Activated CD4-positive, alpha-beta T cell treated with anti-CD3 and anti-CD28 coated beads, Interleukin-2, amount 10 ng/mL, durations not matched to agents 7 days and 5 days (primary cell): ENCODE measurements around the gene SUSD4. TPM values are rescaled to one million over a fixed set of nuclear protein-coding genes. Genes with fewer than 3 reads are reported as not detected.

Source experiments
- CTCF ChIA-PET: fragments of 350-600 bp; sonication (Branson Sonifier 250); formaldehyde crosslinking; loops from one replicate; lab custom pipeline; 2021; ENCODE audit warnings: antibody characterized with exemption; lab: Charles Lee
- POLR2A ChIA-PET: fragments of 350-600 bp; sonication (Branson Sonifier 250); formaldehyde crosslinking; loops from one replicate; lab custom pipeline; 2021; ENCODE audit warnings: antibody characterized with exemption; lab: Charles Lee
- DNase-seq: peaks from one replicate; pipeline ENCODE4 v3.0.0-alpha.2; 2020
- H3K27ac Mint-ChIP-seq: one replicate; pipeline ENCODE4 v1.8.0; 2021; ENCODE audit warnings: mild to moderate bottlenecking, moderate library complexity, mixed read lengths
- H3K27me3 Mint-ChIP-seq: one replicate; pipeline ENCODE4 v1.8.0; 2021; ENCODE audit warnings: mixed read lengths
- H3K36me3 Mint-ChIP-seq: one replicate; pipeline ENCODE4 v1.8.0; 2021; ENCODE audit warnings: low read depth, mixed read lengths
- H3K4me1 Mint-ChIP-seq: one replicate; pipeline ENCODE4 v1.8.0; 2021; ENCODE audit warnings: mixed read lengths
- H3K4me3 Mint-ChIP-seq: one replicate; pipeline ENCODE4 v1.8.0; 2021; ENCODE audit warnings: mild to moderate bottlenecking, moderate library complexity, mixed read lengths
- H3K9me3 Mint-ChIP-seq: one replicate; pipeline ENCODE4 v1.8.0; 2021; ENCODE audit warnings: mixed read lengths
- total RNA-seq, 2 experiments: library from RNA; stranded (reverse); gene quantifications; one replicate each; pipeline ENCODE4 v1.2.3, GENCODE V29; 2021

The SUSD4 gene
- total RNA-seq, 2 experiments from 2014 or later: 2.9 to 4.8 TPM

DNA sequence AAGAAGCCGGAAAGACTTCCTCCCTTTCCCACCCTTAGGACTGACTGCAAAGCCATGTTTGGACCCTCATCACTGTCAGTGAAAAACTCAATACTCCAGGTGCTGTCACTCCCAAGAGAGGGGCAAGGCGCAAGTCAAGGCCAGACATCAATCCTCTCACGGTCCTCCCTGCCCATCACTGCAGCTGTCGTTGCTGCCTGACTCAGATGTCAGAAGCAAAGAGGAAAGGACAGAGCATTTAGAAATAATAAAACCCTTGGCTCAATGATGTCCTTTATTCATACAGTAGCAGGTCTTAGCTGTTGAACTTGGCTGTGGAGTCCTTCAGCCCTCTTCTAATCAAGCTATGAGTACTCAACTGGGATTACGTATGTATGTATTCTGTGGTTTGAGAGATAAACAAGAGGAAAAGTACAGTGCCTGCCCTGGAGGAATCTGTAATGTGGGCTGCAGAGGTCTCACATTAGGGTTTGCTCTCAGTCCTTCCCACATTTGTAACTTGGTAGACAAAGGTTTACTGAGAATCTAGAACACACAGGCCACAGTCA is 13.5 kb downstream of the SUSD4 start:
- CTCF ChIA-PET: interaction anchor here (0.6 kb wide), 1 partner anchor 399 kb away, joined by 6 read pairs; no protein-coding TSS in a partner anchor
- H3K27me3 Mint-ChIP-seq: no peaks in the 10 kb centered on the region
- H3K4me1 Mint-ChIP-seq: no peaks in the 10 kb centered on the region
- H3K4me3 Mint-ChIP-seq: no peak overlapping the region
- H3K27ac Mint-ChIP-seq: no peak overlapping the region
- H3K36me3 Mint-ChIP-seq: no peaks in the 10 kb centered on the region
- no peaks in the 10 kb centered on the region for H3K9me3 Mint-ChIP-seq
- POLR2A ChIA-PET: no interaction called here
- no peak for DNase-seq

- DNase-seq: no peak
- ChIA-PET CTCF (interaction anchor here (1.3 kb wide), 1 partner anchor 14 kb away, joined by 3 read pairs; the partner anchor contains the start of gene SUSD4), POLR2A (no interaction called here)
- no peaks in the 10 kb centered on the region for H3K4me1 Mint-ChIP-seq
- no peaks in the 10 kb centered on the region for H3K9me3 Mint-ChIP-seq
- H3K36me3 Mint-ChIP-seq: no peaks in the 10 kb centered on the region
- H3K4me3 Mint-ChIP-seq: no peak overlapping the region
- no peak overlapping the region for H3K27ac Mint-ChIP-seq
- H3K27me3 Mint-ChIP-seq: no peaks in the 10 kb centered on the region
Observed at GRCh38 chr1:223349241-223349640, 14.7 kb downstream of the SUSD4 start.

DNA sequence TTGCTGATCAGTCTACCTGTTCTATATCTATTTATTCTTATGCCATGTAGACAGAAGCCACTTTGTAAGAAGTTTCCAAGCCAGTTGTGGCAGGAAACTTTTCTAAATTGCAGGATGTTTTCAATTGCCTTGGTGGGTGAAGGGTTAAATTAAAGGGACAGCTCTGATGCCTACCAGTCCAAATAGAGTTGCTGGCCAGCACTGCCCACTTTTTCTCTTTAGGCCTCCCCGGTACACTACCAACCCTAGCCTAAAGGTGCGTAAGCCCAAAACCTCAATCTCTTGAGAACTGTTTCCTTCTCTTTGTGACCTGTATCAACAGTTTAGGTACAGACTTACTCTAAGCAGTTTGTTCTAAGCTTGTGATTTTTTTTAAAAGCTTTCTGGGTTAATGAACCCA is 15.5 kb downstream of the SUSD4 start:
- Mint-ChIP-seq H3K36me3 (no peaks in the 10 kb centered on the region), H3K27ac (no peak overlapping the region), H3K4me3 (no peak overlapping the region), H3K4me1 (no peaks in the 10 kb centered on the region), H3K9me3 (no peaks in the 10 kb centered on the region), H3K27me3 (no peaks in the 10 kb centered on the region)
- CTCF ChIA-PET: interaction anchor here (1.3 kb wide), 1 partner anchor 15 kb away, joined by 3 read pairs; the partner anchor contains the start of gene SUSD4
- POLR2A ChIA-PET: no interaction called here
- DNase-seq: no peak

DNA sequence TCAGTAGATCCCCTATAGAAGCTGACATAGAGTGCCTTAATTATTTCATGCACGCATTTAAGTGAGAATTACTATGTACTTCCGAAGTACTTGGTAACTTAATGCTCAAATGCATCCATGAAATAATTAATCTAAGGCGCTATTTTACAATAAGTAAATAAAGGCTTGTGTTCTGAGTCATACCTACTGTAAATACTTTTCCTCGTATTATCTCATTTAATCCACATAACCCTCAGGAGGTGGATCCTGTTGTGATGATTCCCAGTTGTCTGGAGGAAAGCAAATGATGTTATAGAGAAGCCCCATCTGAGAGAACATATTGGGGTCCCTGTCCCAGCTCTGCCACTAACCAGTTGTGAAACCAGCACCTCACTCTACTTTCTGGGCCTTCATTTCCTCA is 16.4 kb downstream of the SUSD4 start:
- CTCF ChIA-PET: no interaction called here
- Mint-ChIP-seq H3K9me3 (no peaks in the 10 kb centered on the region), H3K36me3 (no peaks in the 10 kb centered on the region), H3K27ac (no peak overlapping the region), H3K4me1 (no peaks in the 10 kb centered on the region), H3K27me3 (no peaks in the 10 kb centered on the region), H3K4me3 (no peak overlapping the region)
- POLR2A ChIA-PET: no interaction called here
- no peak for DNase-seq

- no peak overlapping the region for H3K27ac Mint-ChIP-seq
- no peaks in the 10 kb centered on the region for H3K36me3 Mint-ChIP-seq
- POLR2A ChIA-PET: no interaction called here
- H3K4me3 Mint-ChIP-seq: no peak overlapping the region
- no peaks in the 10 kb centered on the region for H3K9me3 Mint-ChIP-seq
- no peak for DNase-seq
- CTCF ChIA-PET: interaction anchor here (0.6 kb wide), 1 partner anchor 34 kb away, joined by 4 read pairs; no protein-coding TSS in a partner anchor
- no peaks in the 10 kb centered on the region for H3K4me1 Mint-ChIP-seq
- H3K27me3 Mint-ChIP-seq: no peaks in the 10 kb centered on the region
Observed at GRCh38 chr1:223346311-223346710, 17.7 kb downstream of the SUSD4 start.

DNA sequence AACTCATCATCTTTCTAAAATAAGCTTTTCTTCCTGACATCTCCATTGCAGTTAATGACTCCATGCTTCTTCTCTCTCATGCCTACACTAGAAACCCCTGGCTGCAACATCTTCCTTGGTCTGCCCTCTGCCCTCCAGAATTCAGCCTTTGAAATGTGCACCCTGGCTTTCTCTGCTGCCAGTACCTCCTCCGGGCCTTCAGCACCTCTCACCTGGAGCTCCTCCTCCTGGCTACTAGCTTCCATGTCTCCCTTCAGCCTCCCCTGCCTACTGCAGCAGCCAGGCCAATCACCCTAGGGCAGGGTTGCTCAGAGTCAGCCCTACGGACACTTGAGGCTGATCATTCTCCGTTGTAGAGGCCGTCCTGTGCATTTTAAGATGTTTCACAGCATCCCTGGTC is 18.3 kb downstream of the SUSD4 start:
- H3K27me3 Mint-ChIP-seq: no peaks in the 10 kb centered on the region
- no peak overlapping the region for H3K4me3 Mint-ChIP-seq
- CTCF ChIA-PET: no interaction called here
- no peaks in the 10 kb centered on the region for H3K36me3 Mint-ChIP-seq
- POLR2A ChIA-PET: no interaction called here
- no peak for DNase-seq
- no peak overlapping the region for H3K27ac Mint-ChIP-seq
- H3K4me1 Mint-ChIP-seq: no peaks in the 10 kb centered on the region
- no peaks in the 10 kb centered on the region for H3K9me3 Mint-ChIP-seq

DNA sequence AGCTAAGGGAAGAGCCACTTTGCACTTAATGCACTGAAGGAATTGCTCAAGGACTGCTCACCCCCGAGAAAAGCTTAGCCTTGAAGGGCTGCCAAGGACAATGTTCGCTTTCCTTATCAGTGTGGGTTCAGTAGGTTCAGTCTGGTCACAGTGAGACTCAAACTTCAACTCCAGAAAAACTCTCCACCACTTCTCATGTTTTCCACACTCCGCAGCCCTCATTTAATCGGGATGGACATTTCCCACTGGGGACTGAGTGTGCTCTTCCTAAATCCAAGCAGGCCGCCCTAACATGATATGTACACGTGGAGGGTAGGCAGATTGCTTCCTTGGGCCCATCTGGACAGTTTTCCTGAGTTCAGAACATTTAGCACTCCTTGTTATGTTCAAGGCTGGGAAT is 19.5 kb downstream of the SUSD4 start:
- H3K36me3 Mint-ChIP-seq: no peaks in the 10 kb centered on the region
- no peaks in the 10 kb centered on the region for H3K27me3 Mint-ChIP-seq
- H3K4me1 Mint-ChIP-seq: no peaks in the 10 kb centered on the region
- H3K4me3 Mint-ChIP-seq: no peak overlapping the region
- ChIA-PET CTCF (no interaction called here), POLR2A (no interaction called here)
- H3K27ac Mint-ChIP-seq: no peak overlapping the region
- no peak for DNase-seq
- no peaks in the 10 kb centered on the region for H3K9me3 Mint-ChIP-seq

GRCh38 chr1:223343692-223344091 is 20.3 kb downstream of the SUSD4 start:
- ChIA-PET CTCF (no interaction called here), POLR2A (no interaction called here)
- H3K4me3 Mint-ChIP-seq: no peak overlapping the region

GRCh38 chr1:223341121-223341520 is 22.9 kb downstream of the SUSD4 start:
- ChIA-PET POLR2A (no interaction called here), CTCF (no interaction called here)
- H3K4me3 Mint-ChIP-seq: no peak overlapping the region
- no peaks in the 10 kb centered on the region for H3K9me3 Mint-ChIP-seq
- no peaks in the 10 kb centered on the region for H3K27me3 Mint-ChIP-seq
- no peaks in the 10 kb centered on the region for H3K4me1 Mint-ChIP-seq
- no peaks in the 10 kb centered on the region for H3K36me3 Mint-ChIP-seq
- H3K27ac Mint-ChIP-seq: no peak overlapping the region
- DNase-seq: no peak

More at GRCh38 chr1:223343692-223344091, 20.3 kb downstream of the SUSD4 start:
- no peaks in the 10 kb centered on the region for H3K4me1 Mint-ChIP-seq
- H3K27me3 Mint-ChIP-seq: no peaks in the 10 kb centered on the region
- no peak for DNase-seq
- H3K36me3 Mint-ChIP-seq: no peaks in the 10 kb centered on the region
- H3K27ac Mint-ChIP-seq: no peak overlapping the region
- H3K9me3 Mint-ChIP-seq: no peaks in the 10 kb centered on the region

DNA sequence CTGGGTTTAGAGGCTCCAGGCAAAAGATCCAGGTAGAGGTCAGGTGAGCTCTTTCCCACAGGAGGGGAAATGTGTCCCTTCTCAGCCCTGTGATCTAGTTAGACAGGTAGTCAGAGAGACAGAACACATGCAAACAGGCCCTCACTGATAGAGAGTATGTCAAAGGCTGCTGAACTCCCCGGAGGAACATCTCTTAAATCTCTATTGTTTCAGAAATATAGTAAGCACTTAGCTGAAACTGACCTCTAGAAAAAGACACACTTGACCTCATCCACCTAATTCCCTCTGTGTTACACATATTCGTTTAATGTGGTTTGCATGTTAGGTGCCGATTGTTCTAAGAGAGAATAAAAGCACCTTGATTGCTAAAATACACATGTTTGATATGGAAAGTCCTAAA is 23.3 kb downstream of the SUSD4 start:
- no peak overlapping the region for H3K27ac Mint-ChIP-seq
- H3K36me3 Mint-ChIP-seq: no peaks in the 10 kb centered on the region
- no peaks in the 10 kb centered on the region for H3K27me3 Mint-ChIP-seq
- ChIA-PET CTCF (no interaction called here), POLR2A (no interaction called here)
- H3K9me3 Mint-ChIP-seq: no peaks in the 10 kb centered on the region
- no peak overlapping the region for H3K4me3 Mint-ChIP-seq
- H3K4me1 Mint-ChIP-seq: no peaks in the 10 kb centered on the region
- no peak for DNase-seq

- ChIA-PET POLR2A (no interaction called here), CTCF (interaction anchor here (0.9 kb wide), 1 partner anchor 26 kb away, joined by 3 read pairs; no protein-coding TSS in a partner anchor)
- H3K9me3 Mint-ChIP-seq: no peaks in the 10 kb centered on the region
- DNase-seq: no peak
- H3K36me3 Mint-ChIP-seq: no peaks in the 10 kb centered on the region
- no peak overlapping the region for H3K4me3 Mint-ChIP-seq
- no peak overlapping the region for H3K27ac Mint-ChIP-seq
- H3K27me3 Mint-ChIP-seq: no peaks in the 10 kb centered on the region
- no peaks in the 10 kb centered on the region for H3K4me1 Mint-ChIP-seq
Observed at GRCh38 chr1:223339861-223340260, 24.1 kb downstream of the SUSD4 start.

GRCh38 chr1:223338811-223339746 is 24.9 kb downstream of the SUSD4 start:
- H3K27ac Mint-ChIP-seq: no peak overlapping the region
- H3K9me3 Mint-ChIP-seq: no peaks in the 10 kb centered on the region
- H3K4me1 Mint-ChIP-seq: no peaks in the 10 kb centered on the region
- no peak overlapping the region for H3K4me3 Mint-ChIP-seq
- H3K27me3 Mint-ChIP-seq: no peaks in the 10 kb centered on the region
- DNase-seq: no peak
- ChIA-PET CTCF (interaction anchor here (0.9 kb wide), 1 partner anchor 25 kb away, joined by 3 read pairs; no protein-coding TSS in a partner anchor), POLR2A (no interaction called here)
- no peaks in the 10 kb centered on the region for H3K36me3 Mint-ChIP-seq

DNA sequence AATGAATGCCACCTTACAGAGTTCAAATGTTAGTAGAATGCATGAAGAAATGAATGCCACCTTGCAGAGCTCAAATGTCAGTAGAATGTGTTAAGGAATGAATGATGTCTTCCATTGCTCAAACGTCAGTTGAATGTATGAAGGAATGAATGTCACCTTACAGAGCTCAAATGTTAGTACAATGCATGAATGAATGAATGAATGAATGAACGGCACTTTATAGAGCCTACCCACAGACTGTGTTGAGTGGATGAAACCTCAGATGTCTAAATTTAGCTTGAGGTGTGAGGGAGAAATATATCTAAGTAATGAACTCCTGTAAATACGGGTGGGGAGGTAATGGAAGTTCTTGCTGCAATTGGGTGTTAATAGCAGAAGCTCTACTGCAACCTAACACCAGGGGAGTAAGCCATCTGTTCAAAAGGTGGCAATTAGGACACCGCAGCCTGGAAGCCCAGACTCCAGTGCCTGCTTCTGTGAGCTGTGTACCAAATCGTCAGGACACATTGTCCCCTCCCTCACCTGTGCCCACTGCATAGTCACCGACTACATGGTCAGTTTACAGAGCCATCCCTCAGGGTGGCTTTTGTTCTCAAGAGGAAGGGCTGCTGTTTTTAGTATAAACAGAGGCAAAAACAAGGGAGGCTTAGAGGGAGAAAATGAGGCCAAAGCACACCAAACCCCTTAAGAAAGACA is 26.7 kb downstream of the SUSD4 start:
- H3K27me3 Mint-ChIP-seq: no peaks in the 10 kb centered on the region
- H3K36me3 Mint-ChIP-seq: no peaks in the 10 kb centered on the region
- H3K4me1 Mint-ChIP-seq: no peaks in the 10 kb centered on the region
- no peaks in the 10 kb centered on the region for H3K9me3 Mint-ChIP-seq
- no peak overlapping the region for H3K4me3 Mint-ChIP-seq
- no peak for DNase-seq
- ChIA-PET CTCF (interaction anchor here (0.8 to 1.6 kb wide), 2 partner anchors 14 to 21 kb away, joined by 4 read pairs; no protein-coding TSS in a partner anchor), POLR2A (no interaction called here)
- no peak overlapping the region for H3K27ac Mint-ChIP-seq
